Naive thymus-derived CD4-positive, alpha-beta T cell (primary cell): Measurements from ENCODE around the gene CGNL1. TPM values are rescaled to one million over a fixed set of nuclear protein-coding genes. Genes with fewer than 3 reads are reported as not detected.

Experiments
- ATAC-seq: fragments of 150-1000 bp; cut with Tn5 transposase; 2 replicates; pipeline ENCODE4 v1.10.0; 2021; ENCODE audit warnings: mild to moderate bottlenecking, moderate library complexity
- CTCF ChIA-PET: fragments of 350-600 bp; sonication (Branson Sonifier 250); formaldehyde crosslinking; loops from one replicate; lab custom pipeline; 2021; ENCODE audit warnings: antibody characterized with exemption; lab: Charles Lee
- POLR2A ChIA-PET: fragments of 350-600 bp; sonication (Branson Sonifier 250); formaldehyde crosslinking; loops from one replicate; lab custom pipeline; 2021; ENCODE audit warnings: antibody characterized with exemption, inconsistent platforms; lab: Charles Lee
- DNase-seq, 9 donors: peaks; one replicate each; pipeline versions ENCODE4 v3.0.0 to v3.0.0-alpha.2; 2020 to 2022; ENCODE audit warnings: mixed read lengths in 1 of 9
- H3K27ac ChIP-seq: one replicate; pipeline ENCODE4 v1.7.0; 2013; ENCODE audit warnings: mild to moderate bottlenecking, low read depth, low read length, moderate library complexity
- H3K27me3 ChIP-seq, 2 donors: one replicate each; pipeline ENCODE4 v1.7.0; 2013; ENCODE audit warnings: low read length in 2 of 2, mild to moderate bottlenecking in 2 of 2, moderate library complexity in 2 of 2; ENCODE audit not compliant: control insufficient read depth in 2 of 2, insufficient read depth in 2 of 2
- H3K36me3 ChIP-seq, 3 experiments: 1 replicate in 2 of 3; 2 replicates in 1 of 3; pipeline ENCODE4 v1.7.0; 2013; ENCODE audit warnings: low read length in 3 of 3, mild to moderate bottlenecking in 3 of 3, moderate library complexity in 1 of 3; ENCODE audit not compliant: insufficient read depth in 3 of 3, control insufficient read depth in 2 of 3
- H3K4me1 ChIP-seq, 2 donors: one replicate each; pipeline ENCODE4 v1.7.0; 2013; ENCODE audit warnings: low read length in 2 of 2, mild to moderate bottlenecking in 2 of 2, moderate library complexity in 1 of 2; ENCODE audit not compliant: control insufficient read depth in 2 of 2, insufficient read depth in 2 of 2
- H3K4me3 ChIP-seq: 2 replicates; pipeline ENCODE4 v1.7.0; 2013; ENCODE audit warnings: mild to moderate bottlenecking, low read length
- H3K9me3 ChIP-seq, 3 experiments: 1 replicate in 2 of 3; 2 replicates in 1 of 3; pipeline ENCODE4 v1.7.0; 2013; ENCODE audit warnings: low read length in 3 of 3; ENCODE audit not compliant: control insufficient read depth in 2 of 3
- H3K27ac Mint-ChIP-seq, 9 donors: one replicate each; pipeline ENCODE4 v1.8.0; 2020 to 2022; ENCODE audit warnings: mixed read lengths in 9 of 9, mild to moderate bottlenecking in 8 of 9, moderate library complexity in 5 of 9, inconsistent platforms in 2 of 9
- H3K27me3 Mint-ChIP-seq, 5 donors: one replicate each; pipeline ENCODE4 v1.8.0; 2021 to 2022; ENCODE audit warnings: mixed read lengths in 5 of 5, mild to moderate bottlenecking in 1 of 5
- H3K36me3 Mint-ChIP-seq, 5 donors: one replicate each; pipeline ENCODE4 v1.8.0; 2020 to 2022; ENCODE audit warnings: mixed read lengths in 5 of 5, mild to moderate bottlenecking in 3 of 5, inconsistent platforms in 1 of 5
- H3K4me1 Mint-ChIP-seq, 7 donors: one replicate each; pipeline ENCODE4 v1.8.0; 2020 to 2022; ENCODE audit warnings: mixed read lengths in 7 of 7, mild to moderate bottlenecking in 3 of 7, inconsistent platforms in 1 of 7
- H3K4me3 Mint-ChIP-seq, 10 donors: one replicate each; pipeline ENCODE4 v1.8.0; 2020 to 2022; ENCODE audit warnings: mild to moderate bottlenecking in 10 of 10, mixed read lengths in 10 of 10, moderate library complexity in 6 of 10, inconsistent platforms in 2 of 10
- H3K9me3 Mint-ChIP-seq, 11 donors: one replicate each; pipeline ENCODE4 v1.8.0; 2020 to 2022; ENCODE audit warnings: mixed read lengths in 11 of 11, mild to moderate bottlenecking in 4 of 11, inconsistent platforms in 1 of 11, moderate library complexity in 1 of 11
- intact Hi-C, 2 donors: fragments of 100-400 bp; cut with micrococcal nuclease; formaldehyde crosslinking; loops; one replicate each; pipeline ENCODE4 v1.15.1; 2023
- polyA plus RNA-seq, 2 donors: library from polyadenylated mRNA; unstranded; fragments of 300-500 nt; fragmentation: Illumina TruSeq; gene quantifications; one replicate each; pipeline ENCODE4 v1.2.3, GENCODE V29; 2021
- total RNA-seq, 6 experiments: library from RNA in 5 of 6; stranded (reverse) in 5 of 6; gene quantifications; 1 replicate in 5 of 6; 2 replicates in 1 of 6; pipeline ENCODE4 v1.2.3 and lab custom pipeline; 2021 to 2026

CGNL1 gene
- total RNA-seq: not detected
- polyA plus RNA-seq: not detected
- not detected for total RNA-seq (lab: John Stamatoyannopoulos, UW)

GRCh38 chr15:57375827-57376695 is at the start of gene CGNL1:
CGNL1 (plus strand) TSS chr15:57376505; CDS start chr15:57438000, 61,495 bp downstream.
- peaks cover 0 to 4% (median 0%) of the 10 kb centered on the region in 5 donors for H3K36me3 Mint-ChIP-seq
- intact Hi-C loops: no loop called here
- H3K27ac Mint-ChIP-seq: no peak within 1 kb of the TSS
- ChIA-PET CTCF (no interaction called here), POLR2A (no interaction called here)
- no peaks in the 10 kb centered on the region for H3K4me1 ChIP-seq
- peaks cover 6 to 14% (median 11%) of the 10 kb centered on the region in 7 donors for H3K4me1 Mint-ChIP-seq
- H3K4me3 Mint-ChIP-seq: peak within 1 kb of the TSS; percentile 52 to 83 (median 68)
- peaks cover 0 to 15% of the 10 kb centered on the region in 2 donors for H3K27me3 ChIP-seq
- ATAC-seq (no peak), DNase-seq (no peak)
- H3K27me3 Mint-ChIP-seq: peaks cover 42 to 70% (median 59%) of the 10 kb centered on the region in 5 donors
- peaks cover 0 to 8% (median 0%) of the 10 kb centered on the region in 11 donors for H3K9me3 Mint-ChIP-seq
- no peak within 1 kb of the TSS for H3K4me3 ChIP-seq
- no peaks in the 10 kb centered on the region for H3K36me3 ChIP-seq
- H3K27ac ChIP-seq: no peak within 1 kb of the TSS
- no peaks in the 10 kb centered on the region for H3K9me3 ChIP-seq

- no peak overlapping the region for H3K27ac ChIP-seq
- H3K4me3 ChIP-seq: no peak overlapping the region
- H3K27ac Mint-ChIP-seq: no peak overlapping the region
- peaks cover 0 to 12% (median 5%) of the 10 kb centered on the region in 7 donors for H3K4me1 Mint-ChIP-seq
- H3K27me3 ChIP-seq: no peaks in the 10 kb centered on the region
- H3K9me3 ChIP-seq: no peaks in the 10 kb centered on the region
- H3K27me3 Mint-ChIP-seq: peaks cover 4 to 16% (median 14%) of the 10 kb centered on the region in 5 donors
- intact Hi-C loops: no loop called here
- POLR2A ChIA-PET: no interaction called here
- H3K9me3 Mint-ChIP-seq: no peaks in the 10 kb centered on the region
- no peak overlapping the region for H3K4me3 Mint-ChIP-seq
- CTCF ChIA-PET: no interaction called here
- H3K36me3 ChIP-seq: no peaks in the 10 kb centered on the region
- ATAC-seq (no peak), DNase-seq (no peak)
- H3K4me1 ChIP-seq: no peaks in the 10 kb centered on the region
- H3K36me3 Mint-ChIP-seq: no peaks in the 10 kb centered on the region
Observed at GRCh38 chr15:57327985-57328471, 48.3 kb upstream of the CGNL1 start.

- Histone ChIP-seq H3K4me3 (no peak overlapping the region), H3K36me3 (no peaks in the 10 kb centered on the region), H3K9me3 (no peaks in the 10 kb centered on the region), H3K4me1 (no peaks in the 10 kb centered on the region), H3K27me3 (no peaks in the 10 kb centered on the region), H3K27ac (no peak overlapping the region)
- H3K27me3 Mint-ChIP-seq: peaks cover 4 to 20% (median 14%) of the 10 kb centered on the region in 5 donors
- no peak overlapping the region for H3K27ac Mint-ChIP-seq
- DNase-seq: no peak
- ChIA-PET POLR2A (no interaction called here), CTCF (no interaction called here)
- peaks cover 0 to 12% (median 5%) of the 10 kb centered on the region in 7 donors for H3K4me1 Mint-ChIP-seq
- intact Hi-C loops: no loop called here
- H3K36me3 Mint-ChIP-seq: no peaks in the 10 kb centered on the region
- no peaks in the 10 kb centered on the region for H3K9me3 Mint-ChIP-seq
- no peak overlapping the region for H3K4me3 Mint-ChIP-seq
- no peak for ATAC-seq
Observed at GRCh38 chr15:57328479-57328878, 47.8 kb upstream of the CGNL1 start.

DNA sequence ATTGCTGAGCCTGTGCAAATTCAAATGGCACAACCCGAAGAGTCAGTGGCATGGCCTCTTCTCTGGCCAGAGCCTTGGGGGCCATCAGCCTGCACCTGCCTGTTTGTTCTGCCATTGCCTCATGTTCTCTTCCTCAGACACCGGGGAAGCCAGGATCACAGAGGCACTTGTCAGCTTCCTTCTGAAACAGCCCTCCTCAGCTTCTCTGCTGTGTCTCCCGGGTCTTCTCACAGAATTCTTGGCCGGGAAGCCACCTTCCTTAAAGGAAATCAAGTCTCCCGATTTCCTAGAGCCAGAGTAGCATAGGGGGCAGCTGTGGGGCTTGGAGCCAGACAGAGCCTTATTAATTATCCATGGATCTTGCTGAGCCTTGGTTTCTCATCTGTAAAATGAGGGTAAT is 47.4 kb upstream of the CGNL1 start:
- DNase-seq (no peak), ATAC-seq (no peak)
- no peak overlapping the region for H3K27ac ChIP-seq
- H3K4me1 ChIP-seq: no peaks in the 10 kb centered on the region
- H3K27me3 ChIP-seq: no peaks in the 10 kb centered on the region
- intact Hi-C loops: no loop called here
- Mint-ChIP-seq H3K36me3 (no peaks in the 10 kb centered on the region), H3K9me3 (no peaks in the 10 kb centered on the region), H3K4me3 (no peak overlapping the region), H3K4me1 (peaks cover 0 to 9% (median 5%) of the 10 kb centered on the region in 7 donors), H3K27ac (no peak overlapping the region), H3K27me3 (peaks cover 4 to 20% (median 14%) of the 10 kb centered on the region in 5 donors)
- CTCF ChIA-PET: no interaction called here
- POLR2A ChIA-PET: no interaction called here
- H3K9me3 ChIP-seq: no peaks in the 10 kb centered on the region
- H3K4me3 ChIP-seq: no peak overlapping the region
- no peaks in the 10 kb centered on the region for H3K36me3 ChIP-seq

DNA sequence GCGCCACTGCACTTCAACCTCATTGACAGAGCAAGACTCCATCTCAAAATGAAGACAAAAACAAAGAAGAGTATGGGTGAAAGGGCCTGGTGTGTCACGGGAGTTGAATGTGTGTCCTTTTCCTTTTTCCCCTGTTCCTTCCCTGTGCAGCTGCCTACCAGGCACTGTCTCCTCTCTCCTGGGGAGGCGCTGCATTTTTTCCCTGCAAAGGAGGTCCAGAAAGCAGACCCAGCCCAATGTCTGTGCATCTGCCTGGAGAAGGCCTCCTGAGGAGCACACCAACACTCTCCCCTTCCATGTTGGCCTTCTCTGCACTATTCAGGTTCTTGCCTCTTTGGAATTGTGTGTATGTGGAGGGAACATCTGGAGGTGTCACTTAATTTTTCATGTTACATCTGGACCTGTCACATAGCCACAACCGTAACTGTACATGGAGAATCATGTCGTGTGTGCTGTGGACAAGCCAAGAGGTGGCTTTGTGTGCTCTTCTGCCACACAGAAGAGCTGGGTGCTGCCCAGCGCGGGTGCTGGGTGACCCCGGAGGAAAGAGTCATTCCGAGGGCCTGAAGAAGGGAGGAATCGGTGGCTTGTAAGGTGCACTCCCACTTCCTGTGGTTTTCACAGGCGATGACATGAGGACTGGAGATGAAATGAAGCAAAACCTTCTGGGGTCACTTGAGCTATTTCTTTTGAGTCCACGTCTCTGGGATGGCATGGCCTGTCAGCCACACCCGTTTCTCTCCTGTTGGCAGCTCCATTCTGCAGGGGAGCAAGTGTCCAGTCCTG is 46.5 kb upstream of the CGNL1 start:
- Mint-ChIP-seq H3K9me3 (no peaks in the 10 kb centered on the region), H3K27me3 (peaks cover 4 to 25% (median 16%) of the 10 kb centered on the region in 5 donors), H3K4me3 (no peak overlapping the region), H3K27ac (no peak overlapping the region), H3K4me1 (peaks cover 0 to 9% (median 2%) of the 10 kb centered on the region in 7 donors), H3K36me3 (no peaks in the 10 kb centered on the region)
- Histone ChIP-seq H3K27ac (no peak overlapping the region), H3K4me3 (no peak overlapping the region), H3K4me1 (no peaks in the 10 kb centered on the region), H3K9me3 (no peaks in the 10 kb centered on the region), H3K27me3 (no peaks in the 10 kb centered on the region), H3K36me3 (no peaks in the 10 kb centered on the region)
- DNase-seq (no peak), ATAC-seq (no peak)
- ChIA-PET CTCF (no interaction called here), POLR2A (no interaction called here)
- intact Hi-C loops: no loop called here

GRCh38 chr15:57330619-57331340 is 45.5 kb upstream of the CGNL1 start:
- no peak overlapping the region for H3K27ac ChIP-seq
- intact Hi-C loops: no loop called here
- H3K4me3 ChIP-seq: no peak overlapping the region
- ChIA-PET POLR2A (no interaction called here), CTCF (interaction anchor here (0.6 kb wide), 1 partner anchor 164 kb away, joined by 3 read pairs; no protein-coding TSS in a partner anchor)
- no peaks in the 10 kb centered on the region for H3K27me3 ChIP-seq
- H3K4me1 ChIP-seq: no peaks in the 10 kb centered on the region
- no peaks in the 10 kb centered on the region for H3K9me3 ChIP-seq
- Mint-ChIP-seq H3K27ac (no peak overlapping the region), H3K36me3 (no peaks in the 10 kb centered on the region), H3K4me1 (peaks cover 0 to 9% (median 0%) of the 10 kb centered on the region in 7 donors), H3K27me3 (peaks cover 4 to 33% (median 19%) of the 10 kb centered on the region in 5 donors), H3K4me3 (no peak overlapping the region), H3K9me3 (no peaks in the 10 kb centered on the region)
- DNase-seq: no peak
- no peaks in the 10 kb centered on the region for H3K36me3 ChIP-seq
- no peak for ATAC-seq
